GF-D8 (cell line): Measurements from ENCODE around the gene CYP2A13.
"Not testable (repeated sequence)": the region's sequence is repeated elsewhere in the genome, so short reads cannot be mapped to it uniquely, and the experiment has no call there.

ENCODE experiments used
- DNase-seq: peaks from one replicate; lab custom pipeline; 2025; lab: John Stamatoyannopoulos, UW

The CYP2A13 gene

GRCh38 chr19:41088151-41088550 is at the start of gene CYP2A13:
TSS of gene CYP2A13 (plus strand) at chr19:41088451. CDS start at chr19:41088472, 21 bp downstream.
- DNase-seq: no peak

- no peak for DNase-seq
Measured at GRCh38 chr19:41039806-41040205, 48.4 kb upstream of the CYP2A13 start.

GRCh38 chr19:41045095-41045494 is 43.2 kb upstream of the CYP2A13 start:
- not testable (repeated sequence) for DNase-seq

GRCh38 chr19:41050426-41050825 is 37.8 kb upstream of the CYP2A13 start:
- DNase-seq: no peak

- not testable (repeated sequence) for DNase-seq
Measured at GRCh38 chr19:41052162-41052561, 36.1 kb upstream of the CYP2A13 start.

GRCh38 chr19:41053331-41053730 is 34.9 kb upstream of the CYP2A13 start:
- not testable (repeated sequence) for DNase-seq

- no peak for DNase-seq
Measured at GRCh38 chr19:41064974-41065569, 23.2 kb upstream of the CYP2A13 start.

GRCh38 chr19:41076286-41076685 is 12.0 kb upstream of the CYP2A13 start:
- DNase-seq: no peak

- no peak for DNase-seq
Measured at GRCh38 chr19:41083516-41083915, 4.7 kb upstream of the CYP2A13 start.

- DNase-seq: no peak
Measured at GRCh38 chr19:41085748-41086415, 2.4 kb upstream of the CYP2A13 start.

GRCh38 chr19:41089959-41090358 is 1.7 kb downstream of the CYP2A13 start:
- DNase-seq: no peak

GRCh38 chr19:41095703-41096102 is 7.5 kb downstream of the CYP2A13 start:
- no peak for DNase-seq

- DNase-seq: no peak
Measured at GRCh38 chr19:41096353-41096752, 8.1 kb downstream of the CYP2A13 start.

- no peak for DNase-seq
Measured at GRCh38 chr19:41097302-41097701, 9.1 kb downstream of the CYP2A13 start.

GRCh38 chr19:41098762-41099161 is 10.5 kb downstream of the CYP2A13 start:
- DNase-seq: no peak

GRCh38 chr19:41102210-41102609 is 14.0 kb downstream of the CYP2A13 start:
- DNase-seq: not testable (repeated sequence)

GRCh38 chr19:41106177-41106576 is 17.9 kb downstream of the CYP2A13 start:
- no peak for DNase-seq

- DNase-seq: no peak
Measured at GRCh38 chr19:41111296-41111695, 23.0 kb downstream of the CYP2A13 start.

GRCh38 chr19:41111750-41112295 is 23.6 kb downstream of the CYP2A13 start:
- DNase-seq: no peak

GRCh38 chr19:41112728-41113290 is 24.6 kb downstream of the CYP2A13 start:
- no peak for DNase-seq

- no peak for DNase-seq
Measured at GRCh38 chr19:41114132-41114531, 25.9 kb downstream of the CYP2A13 start, which contains the start of gene CYP2F1. TSS of gene CYP2F1 (plus strand) at chr19:41114432. CDS start at chr19:41116189, 1,757 bp downstream.

- DNase-seq: no peak
Measured at GRCh38 chr19:41116261-41116660, 28.0 kb downstream of the CYP2A13 start.
